NCI-H1930 (cell line): ENCODE data around the gene C17orf78.
"Not testable (repeated sequence)": the region's sequence is repeated elsewhere in the genome, so short reads cannot be mapped to it uniquely, and the experiment has no call there.

Experiments used
- DNase-seq, 2 experiments: peaks; one replicate each; lab custom pipeline; 2025; lab: John Stamatoyannopoulos, UW

The C17orf78 gene

DNA sequence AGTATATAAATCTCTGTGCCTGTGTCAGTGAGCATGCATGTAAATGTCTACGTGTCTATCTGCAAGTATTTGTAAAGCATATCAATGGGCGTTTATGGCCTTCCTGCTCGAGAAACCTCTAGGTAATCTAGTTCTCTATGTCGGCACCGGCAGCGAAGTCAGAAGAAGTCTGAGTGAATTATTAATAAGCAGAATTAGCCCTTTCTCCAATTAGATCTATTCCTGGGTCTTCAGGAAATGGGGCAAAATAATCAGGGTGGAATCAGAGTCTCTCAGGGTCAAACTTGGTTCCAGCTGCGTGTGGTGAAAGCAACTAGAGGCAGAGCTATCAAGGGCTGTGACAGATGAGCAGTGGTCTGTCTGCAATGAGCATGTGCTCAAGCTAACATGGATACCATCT lies at the start of gene C17orf78:
TSS of gene C17orf78 (plus strand) at position 280 of the 400 bp plus-strand sequence. CDS start at position 388, 108 bp downstream.
- no peak for DNase-seq

DNA sequence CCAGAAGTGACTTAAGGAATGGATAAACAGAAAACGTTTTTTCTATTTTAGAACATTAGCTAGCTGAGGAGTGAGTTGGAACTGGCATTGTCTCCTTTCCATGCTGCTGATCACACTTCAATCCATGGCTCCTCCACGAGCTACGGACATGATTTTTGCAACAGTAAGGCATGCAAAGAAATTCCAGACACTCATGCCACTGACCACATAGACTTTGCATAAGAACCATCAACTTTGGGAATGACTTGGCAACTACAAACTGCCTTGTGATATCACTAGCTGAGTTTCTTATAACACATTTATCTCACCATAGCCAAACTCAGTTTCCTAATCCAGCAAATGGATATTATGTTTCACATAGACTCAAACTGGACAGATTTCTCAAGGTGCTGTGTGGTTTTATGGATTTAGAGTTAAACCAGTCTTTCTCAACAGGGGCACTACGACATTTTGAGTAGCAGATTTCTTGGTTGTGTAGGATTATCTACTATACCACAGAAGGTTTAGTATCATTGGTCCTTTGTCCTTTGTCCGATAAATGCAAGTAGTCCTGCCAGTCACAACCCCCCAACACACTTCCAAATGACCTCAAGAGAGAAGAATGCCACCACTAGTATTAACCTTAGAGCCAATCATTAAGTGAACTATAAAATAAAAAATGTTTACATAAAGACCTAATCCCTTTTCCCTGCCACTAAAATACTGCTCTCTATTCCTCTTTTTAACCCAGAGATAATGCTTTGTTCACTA lies 48.3 kb upstream of the C17orf78 start:
- DNase-seq, result no peak

DNA sequence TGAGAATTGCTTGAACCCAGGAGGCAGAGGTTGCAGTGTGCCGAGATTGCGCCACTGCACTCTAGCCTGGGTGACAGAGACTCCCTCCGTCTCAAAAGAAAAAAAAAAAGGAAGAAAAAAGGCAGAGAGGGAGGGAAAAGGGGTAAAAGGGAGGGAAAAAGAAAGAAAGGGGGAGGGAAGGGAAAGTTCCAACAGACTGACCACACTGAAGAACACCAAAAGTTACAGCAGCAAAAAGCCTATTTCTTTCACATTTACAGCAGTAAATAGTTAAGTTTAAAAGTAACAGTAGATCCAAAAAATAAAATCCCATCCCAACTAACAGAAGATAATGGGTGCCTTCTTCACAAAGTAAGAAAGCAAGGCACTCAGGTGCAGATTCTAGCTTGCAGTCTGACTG lies 36.9 kb upstream of the C17orf78 start:
- DNase-seq, result no peak

DNA sequence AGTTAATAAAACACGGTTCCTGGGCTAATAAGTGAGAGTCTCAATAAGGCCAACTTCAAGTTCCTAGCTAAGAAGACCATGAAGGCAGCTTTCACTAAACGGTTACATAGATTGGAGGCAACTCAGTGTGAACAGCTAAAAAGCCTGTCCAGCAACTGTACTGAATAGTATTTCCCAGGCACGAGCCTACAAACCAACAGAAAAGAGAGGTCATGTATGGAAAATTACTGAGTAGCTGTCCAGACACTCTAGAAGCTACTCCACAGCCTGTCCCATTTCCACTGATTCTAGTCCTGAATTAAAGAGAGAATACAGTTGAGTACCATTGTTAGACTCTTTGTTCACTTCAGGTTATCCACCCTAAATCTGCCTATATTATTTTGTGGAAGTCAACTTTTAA lies 36.5 kb upstream of the C17orf78 start:
- no peak for DNase-seq

DNA sequence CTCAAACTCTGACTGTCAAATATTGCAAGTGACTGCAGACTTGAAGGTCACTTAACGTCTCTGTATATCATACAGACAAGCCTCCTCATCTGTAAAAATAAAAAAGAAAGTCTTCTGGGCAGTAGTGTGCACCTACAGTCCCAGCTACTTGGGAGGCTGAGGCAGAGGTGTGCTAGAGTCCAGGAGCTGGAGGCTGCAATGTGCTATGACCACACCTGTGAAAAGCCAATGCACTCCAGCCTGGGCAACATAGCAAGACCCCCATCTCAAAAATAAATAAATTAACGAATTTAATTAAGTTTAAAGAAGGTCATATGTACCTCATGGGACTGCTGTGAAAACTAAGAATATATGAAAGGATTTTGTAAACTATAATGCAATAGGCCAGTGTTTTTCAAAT lies 35.0 kb upstream of the C17orf78 start:
- DNase-seq, result no peak

DNA sequence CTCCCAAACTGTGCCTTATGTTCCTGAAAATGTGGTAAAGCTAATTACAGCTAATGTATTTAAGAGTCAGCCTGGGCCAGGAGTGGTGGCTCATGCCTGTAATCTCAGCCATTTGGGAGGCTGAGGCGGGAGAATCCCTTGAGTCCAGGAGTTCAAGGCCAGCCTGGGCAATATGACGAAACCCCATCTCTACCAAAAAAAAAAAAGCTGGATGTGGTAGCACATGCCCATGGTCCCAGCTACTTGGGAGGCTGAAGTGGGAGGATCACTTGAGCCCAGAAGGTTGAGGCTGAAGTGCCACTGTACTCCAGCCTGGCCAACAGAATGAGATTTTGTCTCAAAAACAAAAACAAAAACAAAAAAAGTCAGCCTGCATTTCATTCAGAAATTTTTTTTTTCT lies 33.2 kb upstream of the C17orf78 start:
- no peak for DNase-seq

DNA sequence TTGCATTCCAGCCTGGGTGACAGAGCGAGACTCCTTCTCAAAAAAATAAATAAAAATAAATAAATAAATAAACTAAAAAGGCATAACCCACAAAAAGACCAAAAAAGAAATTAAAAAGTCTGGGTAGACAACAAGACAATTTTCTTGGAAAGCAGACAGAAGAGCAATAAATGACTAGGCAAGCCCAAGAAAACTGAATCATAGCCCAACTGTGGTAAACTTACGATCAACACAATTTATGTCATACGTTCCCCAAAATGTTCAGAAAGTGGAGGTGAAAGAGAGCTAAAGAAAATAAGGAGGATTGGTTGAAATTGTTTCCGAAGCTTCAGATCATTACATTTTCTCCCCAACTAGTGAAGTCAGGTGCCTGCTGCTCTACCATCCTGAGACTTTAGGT lies 31.3 kb upstream of the C17orf78 start:
- DNase-seq, result no peak

DNA sequence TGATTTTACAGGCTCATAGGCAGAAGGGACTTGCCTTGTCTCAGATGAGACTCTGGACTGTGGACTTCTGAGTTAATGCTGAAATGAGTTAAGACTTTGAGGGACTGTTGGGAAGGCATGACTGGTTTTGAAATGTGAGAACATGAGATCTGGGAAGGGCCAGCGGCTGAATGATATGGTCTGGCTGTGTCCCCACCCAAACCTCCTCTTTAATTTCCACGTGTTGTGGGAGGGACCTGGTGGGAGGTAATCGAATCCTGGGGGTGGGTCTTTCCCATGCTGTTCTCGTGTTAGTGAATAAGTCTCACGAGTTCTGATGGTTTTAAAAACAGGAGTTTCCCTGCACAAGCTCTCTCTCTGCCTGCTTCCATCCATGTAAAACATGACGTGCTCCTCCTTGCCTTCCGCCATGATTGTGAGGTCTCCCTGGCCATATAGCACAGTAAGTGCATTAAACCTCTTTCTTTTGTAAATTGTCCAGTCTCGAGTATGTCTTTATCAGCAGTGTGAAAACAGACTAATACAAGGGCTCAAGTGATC lies 28.9 kb upstream of the C17orf78 start:
- not testable (repeated sequence) for DNase-seq

DNA sequence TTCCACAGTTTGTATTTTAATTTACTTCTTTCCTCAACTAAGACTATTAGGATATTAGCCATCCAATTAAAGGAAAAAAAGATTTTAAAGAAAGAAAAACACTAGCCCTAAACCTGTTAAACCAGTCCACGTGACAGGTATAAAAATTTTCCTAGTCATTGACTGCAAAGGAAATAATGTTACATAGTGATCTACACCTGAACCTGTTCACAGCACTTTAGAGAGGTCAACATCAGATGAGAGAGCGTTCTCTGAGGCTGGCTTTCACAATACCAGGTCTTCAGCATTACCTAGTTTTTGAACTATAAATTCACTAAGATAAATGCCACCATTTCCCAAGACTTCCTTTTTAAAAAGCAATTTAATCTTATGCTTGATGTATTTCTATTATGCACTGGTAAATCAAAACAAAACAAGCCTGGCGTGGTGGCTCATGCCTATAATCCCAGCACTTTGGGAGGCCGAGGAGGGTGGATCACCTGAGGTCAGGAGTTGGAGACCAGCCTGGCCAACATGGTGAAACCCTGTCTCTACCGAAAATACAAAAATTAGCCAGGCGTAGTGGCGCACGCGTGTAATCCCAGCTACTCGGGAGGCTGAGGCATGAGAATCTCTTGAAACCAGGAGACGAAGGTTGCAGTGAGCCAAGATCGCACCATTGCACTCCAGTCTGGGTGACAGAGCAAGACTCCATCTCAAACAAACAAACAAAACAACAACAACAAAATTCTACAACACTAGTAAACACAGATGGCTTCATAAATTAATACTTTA lies 18.8 kb upstream of the C17orf78 start:
- not testable (repeated sequence) for DNase-seq

DNA sequence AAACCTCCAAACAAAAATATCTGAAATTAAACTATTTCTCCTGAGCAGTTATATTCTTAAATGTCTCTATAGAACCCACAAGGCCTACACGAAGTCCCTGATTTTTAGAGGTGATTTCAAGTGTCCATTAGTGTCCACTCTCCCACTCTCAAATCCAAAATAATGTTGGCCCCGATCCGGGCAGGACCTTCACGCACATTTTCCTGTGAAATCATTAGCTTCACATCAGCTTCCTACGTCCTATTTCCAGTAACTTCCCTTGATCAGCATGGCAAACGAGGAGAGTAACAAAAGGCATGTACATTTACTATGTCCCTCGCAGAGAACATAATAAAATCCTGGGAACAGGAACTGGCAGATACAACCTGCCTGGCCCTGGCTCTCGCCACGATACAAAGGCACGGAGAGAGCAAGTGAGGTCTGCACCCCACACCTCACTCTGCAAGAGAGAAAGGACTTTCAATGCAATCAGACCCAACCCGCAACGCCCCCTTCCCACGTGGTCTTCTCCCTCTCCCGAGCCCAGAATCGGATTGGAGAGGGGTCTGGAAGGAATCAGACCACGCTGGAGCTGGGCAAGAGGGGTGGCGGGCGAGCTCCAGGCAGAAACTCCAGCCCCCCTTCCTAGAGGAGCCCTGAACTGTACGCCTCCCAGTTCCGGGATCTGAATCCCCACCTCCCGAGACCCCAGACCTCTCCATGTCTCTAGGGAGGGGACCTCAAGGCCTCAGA lies 17.5 kb upstream of the C17orf78 start:
- peak; percentile 19 to 36 for DNase-seq

DNA sequence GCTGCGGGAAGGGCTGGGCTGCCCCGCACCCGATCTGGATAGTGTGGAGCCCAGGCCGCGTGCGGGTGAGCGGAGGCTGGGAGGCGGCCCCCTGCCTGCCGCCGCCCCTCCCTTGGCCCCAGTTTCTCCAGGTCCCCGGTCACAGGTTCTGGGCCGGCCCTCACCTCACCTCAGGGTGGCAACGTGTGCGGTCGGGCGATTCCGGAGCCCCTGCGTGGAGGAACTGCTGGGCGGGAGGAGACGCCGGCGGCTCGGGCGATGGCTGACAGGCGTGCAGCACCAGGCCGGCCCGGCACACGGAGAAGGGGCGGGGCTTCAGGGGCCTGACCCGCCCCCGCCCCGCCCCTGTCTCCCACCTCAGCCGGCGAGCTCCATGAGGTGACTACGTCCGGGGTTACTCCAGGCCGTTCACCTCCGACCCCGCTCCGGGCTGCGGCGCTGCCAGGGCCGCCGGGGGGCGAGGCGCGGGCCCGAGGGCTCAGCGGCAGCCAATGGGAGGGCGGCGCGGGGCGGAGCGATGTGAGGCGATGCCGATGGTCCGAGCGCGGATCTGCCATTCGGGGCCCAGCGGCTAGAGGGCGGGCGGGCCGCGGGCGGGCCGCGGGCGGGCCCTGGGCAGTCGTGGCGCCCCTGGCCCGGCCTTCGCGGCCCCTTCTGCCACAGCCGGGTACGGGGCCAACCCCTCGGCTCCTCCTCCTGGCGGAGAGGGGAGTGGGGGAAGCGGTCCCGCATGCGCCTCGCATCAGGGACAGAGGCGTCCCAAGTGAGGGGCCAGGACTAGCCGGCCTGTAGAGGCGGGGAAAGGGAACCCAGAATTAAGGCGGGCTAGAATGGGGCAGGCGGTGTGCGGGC lies 16.7 kb upstream of the C17orf78 start:
- DNase-seq, result peak; percentile 90 to 91

DNA sequence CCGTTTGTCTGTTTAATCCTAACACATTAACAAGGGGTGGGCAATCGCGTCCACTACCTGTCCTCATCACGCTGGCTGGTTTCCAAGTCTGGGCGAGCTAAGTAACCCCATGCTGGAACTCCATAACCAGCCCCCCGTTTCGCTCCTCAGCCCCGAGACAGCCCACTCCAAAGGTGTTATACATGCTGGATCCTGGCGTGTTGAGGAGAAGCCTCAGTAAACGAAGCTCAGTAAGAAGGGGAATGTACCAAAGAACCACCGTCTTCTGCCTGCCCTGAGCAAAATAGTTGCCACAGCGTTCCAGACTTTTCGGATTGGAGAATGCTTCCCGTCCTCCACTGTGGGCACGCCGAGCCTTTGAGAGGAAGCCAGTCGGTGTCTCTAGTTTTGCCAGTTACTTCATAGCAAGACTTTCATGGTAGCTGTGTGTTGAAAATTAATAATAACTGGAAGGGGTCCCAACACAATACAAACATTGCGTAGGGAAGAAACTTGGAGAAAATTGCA lies 16.1 kb upstream of the C17orf78 start:
- no peak for DNase-seq

DNA sequence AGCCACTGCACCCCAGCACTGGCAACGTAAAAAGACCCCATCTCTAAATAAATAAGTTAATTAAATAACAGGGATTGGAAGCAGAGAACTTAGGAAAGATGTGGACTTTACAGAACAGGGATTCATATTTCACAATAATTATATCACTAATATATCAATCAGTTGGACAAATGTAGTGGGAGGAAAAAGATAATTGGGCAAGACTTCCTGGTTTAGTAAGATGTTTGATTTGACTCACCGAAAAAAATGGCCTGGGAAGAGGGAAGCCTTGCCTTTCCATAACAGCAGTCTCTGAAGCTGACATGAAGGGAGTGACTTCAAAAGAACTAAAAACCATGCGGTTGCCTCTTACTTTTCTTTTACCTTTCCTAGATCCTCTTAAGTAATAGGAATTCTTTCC lies 15.2 kb upstream of the C17orf78 start:
- DNase-seq, result no peak

DNA sequence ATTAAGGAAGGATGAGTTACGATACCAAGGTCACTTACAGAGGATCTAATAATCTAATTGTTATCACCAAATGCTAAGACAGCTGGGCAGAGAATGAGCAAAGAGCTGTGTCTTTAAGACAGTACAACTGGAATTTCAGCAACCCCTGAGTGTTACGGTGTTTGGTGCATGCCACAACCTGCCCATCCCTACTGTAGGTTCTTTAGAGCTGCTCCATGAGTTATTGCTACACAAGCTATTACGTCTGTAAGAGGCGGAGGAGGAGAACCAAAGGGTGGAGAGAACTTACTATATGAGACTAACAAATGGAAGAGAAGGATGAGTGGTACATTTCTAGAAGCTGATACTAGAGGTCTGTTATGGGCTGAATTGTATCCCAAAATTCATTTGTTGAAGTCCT lies 14.2 kb upstream of the C17orf78 start:
- DNase-seq, result no peak

DNA sequence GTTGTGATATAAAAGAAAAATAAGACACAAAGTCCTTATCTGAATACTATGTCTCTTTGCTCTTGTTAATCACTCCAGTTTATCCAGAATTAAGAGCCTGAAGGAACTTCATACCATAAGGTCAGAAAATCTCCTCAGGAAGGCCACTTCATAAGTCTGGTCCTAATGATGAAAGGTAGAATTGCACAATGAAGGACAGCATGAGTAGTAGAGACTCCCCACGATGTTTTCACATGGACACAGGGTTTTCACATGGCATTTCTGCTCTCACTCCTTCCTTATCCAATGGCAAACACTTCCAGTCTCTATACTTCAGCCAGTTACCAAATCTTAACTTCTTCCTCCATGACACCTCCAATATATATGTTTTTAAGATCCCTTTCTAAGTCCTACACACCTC lies 10.2 kb upstream of the C17orf78 start:
- no peak for DNase-seq

DNA sequence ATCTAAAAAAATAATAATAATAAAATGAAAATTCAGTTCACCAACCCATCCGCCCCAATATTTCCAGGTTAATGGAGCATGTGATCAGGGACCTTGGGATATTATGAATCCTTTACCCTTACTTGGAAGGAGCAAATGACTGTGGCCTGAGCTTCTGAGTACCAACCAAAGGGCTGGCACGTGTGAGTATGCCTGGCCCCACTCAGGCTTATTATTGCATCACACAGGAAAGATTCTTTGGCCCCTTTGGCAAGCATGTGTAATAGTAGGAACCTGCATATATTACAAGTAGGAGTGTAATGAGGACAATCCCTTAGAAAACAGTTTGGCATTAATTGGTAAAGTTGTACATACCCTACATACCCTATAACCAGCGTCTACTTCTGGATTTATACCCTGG lies 7.2 kb upstream of the C17orf78 start:
- DNase-seq, result no peak

DNA sequence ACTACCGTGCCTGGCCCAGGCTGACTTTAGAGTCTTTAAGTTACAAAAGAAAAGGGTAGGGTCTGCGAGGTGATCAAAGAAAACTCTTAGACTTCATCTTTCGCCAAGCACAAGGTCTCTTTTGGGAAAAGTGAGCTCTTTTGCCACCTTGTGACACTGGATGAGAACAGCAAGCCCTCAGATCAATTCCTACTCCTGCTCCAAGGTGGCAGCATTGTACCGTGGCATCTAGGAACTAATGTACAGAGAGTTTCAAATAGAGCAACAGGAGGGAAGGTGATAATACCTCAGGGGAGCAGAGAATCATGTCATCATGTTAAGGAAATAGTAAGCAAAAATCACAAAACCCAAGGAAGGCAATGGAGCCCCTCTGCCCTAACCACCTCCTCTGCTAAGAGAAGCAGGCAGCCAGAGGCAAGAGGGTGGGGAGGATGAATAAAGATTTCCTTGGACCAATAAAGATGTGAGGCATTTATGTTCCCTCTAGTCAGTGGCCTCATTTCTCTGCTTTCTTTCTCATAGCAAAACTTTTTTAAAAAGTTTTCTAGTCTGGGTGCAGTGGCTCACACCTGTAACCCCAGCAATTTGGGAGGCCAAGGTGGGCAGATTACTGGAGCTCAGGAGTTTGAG lies 2.1 kb upstream of the C17orf78 start:
- peak; percentile 71 to 78 for DNase-seq

DNA sequence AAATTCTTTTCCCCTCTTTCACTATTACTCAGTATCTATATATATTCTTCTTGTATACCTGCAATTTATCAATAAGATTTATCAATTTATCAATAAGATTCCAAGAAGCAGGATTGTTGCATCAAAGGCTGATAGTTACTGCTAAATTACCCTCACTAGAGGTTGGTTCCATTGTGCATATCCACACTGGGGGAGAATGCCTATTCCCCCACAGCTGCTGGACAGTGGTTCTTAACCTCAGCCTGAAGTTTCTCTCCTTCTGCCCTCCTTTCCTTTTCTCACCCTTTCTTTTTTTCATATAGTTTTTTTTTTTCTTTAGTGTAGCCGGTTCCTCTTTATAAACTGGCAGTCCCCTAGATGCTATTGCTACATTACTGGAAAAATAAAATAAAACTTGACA lies 6.3 kb downstream of the C17orf78 start:
- no peak for DNase-seq

DNA sequence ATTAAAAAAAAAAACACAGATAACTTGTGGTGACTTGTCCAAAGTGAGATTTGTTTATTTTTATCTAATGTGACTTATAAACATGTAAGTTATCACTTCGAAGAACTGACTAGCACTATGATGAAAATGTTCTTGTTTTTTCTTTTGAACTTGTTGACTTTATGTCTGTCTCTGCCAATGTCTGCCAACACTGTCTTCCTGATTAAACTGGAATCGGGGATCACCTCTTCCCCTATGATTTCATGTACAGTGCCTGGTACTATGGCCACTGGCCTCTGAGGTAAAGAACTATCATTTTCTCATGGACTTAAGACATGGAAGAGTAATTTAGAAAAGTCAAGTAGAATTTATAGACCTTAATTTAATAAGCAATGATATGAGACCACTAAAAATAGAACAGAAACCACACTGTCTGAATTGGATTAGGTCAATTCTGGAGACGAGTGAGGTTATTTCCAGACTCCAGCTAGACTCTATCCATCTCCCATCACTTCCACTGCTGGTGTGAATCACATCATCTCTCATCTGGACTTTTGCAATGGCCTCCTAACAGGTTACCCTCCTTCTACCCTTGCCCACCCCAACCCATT lies 8.9 kb downstream of the C17orf78 start:
- no peak for DNase-seq

DNA sequence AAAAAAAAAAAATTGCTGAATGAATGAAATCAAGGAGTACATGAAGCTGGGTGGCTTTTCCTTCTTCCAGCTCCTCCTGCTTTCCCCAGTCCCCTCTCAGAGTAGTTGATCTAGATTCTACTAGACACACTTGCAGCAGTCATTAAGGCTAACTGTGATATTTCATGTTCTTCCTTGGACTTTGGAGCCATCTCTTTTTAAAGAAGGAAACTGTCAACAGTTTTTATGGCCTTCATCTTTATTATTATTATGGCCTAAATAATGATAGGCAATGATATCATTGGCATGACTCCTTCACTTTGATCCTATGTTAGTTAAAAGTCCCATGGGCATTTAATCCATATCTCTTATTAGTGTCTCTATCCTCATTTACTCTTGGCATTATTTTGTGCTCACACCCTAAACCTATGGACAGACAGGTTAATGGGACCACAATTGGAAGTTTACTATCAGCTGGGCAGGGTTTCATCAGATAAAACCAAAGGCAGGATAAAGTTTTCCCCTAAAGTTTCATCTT lies 9.7 kb downstream of the C17orf78 start:
- no peak for DNase-seq
